Measurements from ENCODE around the gene PRAF2. TPM values are rescaled to one million over a fixed set of nuclear protein-coding genes. Genes with fewer than 3 reads are reported as not detected.

PRAF2 gene
- total and polyA plus RNA-seq, 9 of the 15 experiments (the other 6 are each of a cell fraction or from before 2014, with no cell fraction given) = 0.24 to 5.7 (median 2.0) TPM

DNA sequence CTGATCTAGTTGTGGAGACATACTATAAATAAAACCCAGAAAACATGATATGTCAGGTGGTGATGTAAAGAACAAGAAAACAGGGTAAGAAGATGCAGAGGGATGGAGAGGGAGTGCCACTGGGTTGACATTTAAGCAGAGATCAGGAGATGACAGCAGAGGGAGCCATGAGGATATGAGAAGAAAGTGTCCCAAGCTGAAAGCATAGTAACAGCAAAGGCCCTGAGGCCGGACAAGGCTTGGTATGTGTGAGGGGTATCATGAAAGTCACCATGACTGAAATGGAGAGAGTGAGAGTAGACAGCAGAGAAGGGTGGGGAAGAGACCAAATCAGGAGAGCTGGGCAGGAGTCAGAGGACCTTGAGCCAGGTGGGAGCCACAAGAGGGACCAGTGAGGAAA, 46.3 kb upstream of the PRAF2 start:
- H3K36me3 ChIP-seq (ENCODE audit: control insufficient read depth, insufficient read depth, low read length) = peaks cover 62% of the 10 kb centered on the region
- H3K9ac ChIP-seq (ENCODE audit: insufficient read depth in 1 of 2, low read depth in 2 of 2, low read length in 2 of 2) = no peak overlapping the region
- H4K20me1 ChIP-seq (replicated peaks; ENCODE audit: control insufficient read depth, insufficient read depth, low read length) = no peaks in the 10 kb centered on the region; the same call in 1 of the 2 replicates
- FAIRE-seq (no peak), DNase-seq (ENCODE audit: extremely low read depth in 1 of 4, low spot score in 3 of 4) (peak in 1 of 4 experiments; percentile 27), ATAC-seq (no peak)
- in situ Hi-C loops (cut with MboI) = no loop called here
- no peak overlapping the region for H2AFZ ChIP-seq (ENCODE audit: low read depth, low read length)
- ChIA-PET POLR2A (interaction anchor here (0.6 to 1.0 kb wide), 2 partner anchors 41 to 71 kb away, joined by 3 read pairs; no protein-coding TSS in a partner anchor), CTCF (ENCODE audit: low intra/inter-chr PET ratio) (no interaction called here)
- H3K27me3 ChIP-seq (ENCODE audit: control insufficient read depth in 2 of 2, insufficient read depth in 2 of 2, low read length in 2 of 2) = no peaks in the 10 kb centered on the region
- H3K27ac ChIP-seq (ENCODE audit: extremely low read depth, low read depth, low read length) = no peak overlapping the region
- peaks cover 14% of the 10 kb centered on the region for H3K79me2 ChIP-seq (ENCODE audit: control insufficient read depth, insufficient read depth, low read length)
- H3K9me3 ChIP-seq (replicated peaks; ENCODE audit: control insufficient read depth, insufficient read depth, low read depth, low read length) = no peaks in the 10 kb centered on the region
- no peak overlapping the region for H3K4me3 ChIP-seq
- peaks cover 0 to 17% of the 10 kb centered on the region in 2 experiments; a peak in 4 of 5 replicates for H3K4me1 ChIP-seq (replicated peaks in 1 of 2; ENCODE audit: control insufficient read depth in 2 of 2, insufficient read depth in 2 of 2, low read length in 2 of 2)
- no peaks in the 10 kb centered on the region for H3K9me1 ChIP-seq (ENCODE audit: control insufficient read depth, insufficient read depth, low read length)
- no TSS peak for BruUV-seq (replicated peaks)
- no peak overlapping the region for H3K4me2 ChIP-seq (ENCODE audit: insufficient read depth, low read length)
- WGBS (ENCODE audit: insufficient coverage, low coverage, missing lambda C conversion rate) = 88% methylated on average over 1 of the region's 1 CpG
- intact Hi-C loops (cut with micrococcal nuclease) = loop anchor here (5.0 kb wide), 1 partner anchor 162 kb away; no protein-coding TSS in a partner anchor
- TF ChIP-seq CLOCK (CRISPR knock-in tag; IDR thresholded peaks at IDR 0.05; ENCODE audit: borderline replicate concordance) (no peak), RAD21 (CRISPR knock-in tag; conservative IDR thresholded peaks at IDR 0.05 in 1 of 2, IDR thresholded peaks at IDR 0.05 in 1 of 2) (peak; percentile 30 to 48), SMARCA5 (IDR thresholded peaks at IDR 0.05) (0 out of 2 replicates have a peak, but pooled peaks have one; percentile 35), BRCA1 (IDR thresholded peaks at IDR 0.05) (no peak), BRCA1 (CRISPR knock-in tag; IDR thresholded peaks at IDR 0.05) (no peak), ZFP36 (IDR thresholded peaks at IDR 0.05; ENCODE audit: low read depth, low read length, partially characterized antibody) (no peak), CTBP1 (IDR thresholded peaks at IDR 0.05; ENCODE audit: borderline replicate concordance) (no peak), MLLT1 (IDR thresholded peaks at IDR 0.05) (no peak), ZBTB7A (IDR thresholded peaks at IDR 0.05; ENCODE audit: borderline replicate concordance, control insufficient read depth, low read depth, low read length) (no peak)
- TF ChIP-seq, protein P1, sequence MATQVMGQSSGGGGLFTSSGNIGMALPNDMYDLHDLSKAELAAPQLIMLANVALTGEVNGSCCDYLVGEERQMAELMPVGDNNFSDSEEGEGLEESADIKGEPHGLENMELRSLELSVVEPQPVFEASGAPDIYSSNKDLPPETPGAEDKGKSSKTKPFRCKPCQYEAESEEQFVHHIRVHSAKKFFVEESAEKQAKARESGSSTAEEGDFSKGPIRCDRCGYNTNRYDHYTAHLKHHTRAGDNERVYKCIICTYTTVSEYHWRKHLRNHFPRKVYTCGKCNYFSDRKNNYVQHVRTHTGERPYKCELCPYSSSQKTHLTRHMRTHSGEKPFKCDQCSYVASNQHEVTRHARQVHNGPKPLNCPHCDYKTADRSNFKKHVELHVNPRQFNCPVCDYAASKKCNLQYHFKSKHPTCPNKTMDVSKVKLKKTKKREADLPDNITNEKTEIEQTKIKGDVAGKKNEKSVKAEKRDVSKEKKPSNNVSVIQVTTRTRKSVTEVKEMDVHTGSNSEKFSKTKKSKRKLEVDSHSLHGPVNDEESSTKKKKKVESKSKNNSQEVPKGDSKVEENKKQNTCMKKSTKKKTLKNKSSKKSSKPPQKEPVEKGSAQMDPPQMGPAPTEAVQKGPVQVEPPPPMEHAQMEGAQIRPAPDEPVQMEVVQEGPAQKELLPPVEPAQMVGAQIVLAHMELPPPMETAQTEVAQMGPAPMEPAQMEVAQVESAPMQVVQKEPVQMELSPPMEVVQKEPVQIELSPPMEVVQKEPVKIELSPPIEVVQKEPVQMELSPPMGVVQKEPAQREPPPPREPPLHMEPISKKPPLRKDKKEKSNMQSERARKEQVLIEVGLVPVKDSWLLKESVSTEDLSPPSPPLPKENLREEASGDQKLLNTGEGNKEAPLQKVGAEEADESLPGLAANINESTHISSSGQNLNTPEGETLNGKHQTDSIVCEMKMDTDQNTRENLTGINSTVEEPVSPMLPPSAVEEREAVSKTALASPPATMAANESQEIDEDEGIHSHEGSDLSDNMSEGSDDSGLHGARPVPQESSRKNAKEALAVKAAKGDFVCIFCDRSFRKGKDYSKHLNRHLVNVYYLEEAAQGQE (IDR thresholded peaks at IDR 0.05; ENCODE audit: borderline replicate concordance) = peak; percentile 26; the same call in 1 of the 2 replicates
- TF ChIP-seq, protein P1 (CRISPR knock-in tag; IDR thresholded peaks at IDR 0.05; ENCODE audit: low read depth) = no peak
